Metanephros (tissue), 2 donors: ENCODE results near the gene CSTPP1. TPM values are rescaled to one million over a fixed set of nuclear protein-coding genes. Genes with fewer than 3 reads are reported as not detected.

Experiments
- small RNA-seq: library from RNA; depleted of rRNA; stranded (forward); fragments of <200 nt; gene quantifications from one replicate; pipeline ENCODE3, GENCODE V24; 2014; ENCODE audit warnings: low replicate concordance
- total RNA-seq: library from RNA; depleted of rRNA; stranded (reverse); fragments of >200 nt; gene quantifications from one replicate; pipeline ENCODE4 v1.2.3, GENCODE V29; 2014

Gene CSTPP1, protein sequence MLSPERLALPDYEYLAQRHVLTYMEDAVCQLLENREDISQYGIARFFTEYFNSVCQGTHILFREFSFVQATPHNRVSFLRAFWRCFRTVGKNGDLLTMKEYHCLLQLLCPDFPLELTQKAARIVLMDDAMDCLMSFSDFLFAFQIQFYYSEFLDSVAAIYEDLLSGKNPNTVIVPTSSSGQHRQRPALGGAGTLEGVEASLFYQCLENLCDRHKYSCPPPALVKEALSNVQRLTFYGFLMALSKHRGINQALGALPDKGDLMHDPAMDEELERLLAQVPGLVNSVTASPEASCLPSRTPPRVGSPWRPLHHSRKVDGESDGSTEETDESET
- total RNA-seq, result 37.1 TPM

DNA sequence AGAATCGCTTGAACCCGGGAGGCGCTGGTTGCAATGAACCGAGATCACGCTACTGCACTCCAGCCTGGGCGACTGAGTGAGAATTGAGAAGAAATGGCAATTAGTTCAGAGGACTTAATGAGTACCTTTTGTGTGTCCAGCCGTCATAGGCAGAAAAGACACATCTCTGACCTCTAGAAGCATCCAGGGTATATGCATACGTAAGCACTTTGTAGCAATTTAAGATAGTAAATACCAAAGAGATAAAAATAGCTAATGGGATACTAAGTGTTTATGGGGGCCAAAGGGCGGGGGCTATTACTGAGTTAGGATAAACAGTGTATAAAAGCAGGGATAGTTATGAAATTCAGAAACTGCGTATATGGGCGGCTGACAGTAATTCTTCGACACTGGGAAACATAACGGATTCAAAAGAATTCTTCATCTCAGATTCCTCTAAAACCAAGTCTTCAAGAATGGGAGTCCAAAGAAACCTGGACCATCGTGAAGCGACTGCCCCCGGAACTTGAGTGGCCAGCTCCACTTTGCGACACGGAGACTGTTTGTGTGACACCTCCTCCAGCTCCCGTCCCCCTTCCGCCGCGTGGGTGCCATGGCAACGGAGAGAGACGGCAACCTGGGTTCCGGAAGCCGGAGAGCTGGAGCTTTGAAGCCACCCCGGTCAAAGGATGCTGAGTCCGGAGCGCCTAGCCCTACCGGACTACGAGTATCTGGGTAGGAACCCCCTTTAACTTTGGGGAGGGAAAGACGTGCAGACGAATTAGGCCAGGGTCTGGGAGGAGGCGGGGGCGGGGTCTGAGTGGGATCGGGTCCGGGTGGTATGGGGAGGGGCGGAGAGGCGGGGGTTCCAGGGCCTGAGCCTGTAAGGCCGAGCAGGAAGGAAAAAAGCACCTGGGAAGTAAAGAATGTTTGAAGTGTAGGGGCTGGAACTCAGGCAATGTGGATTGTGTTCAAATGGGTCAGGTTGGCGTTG, at the start of gene CSTPP1:
Gene CSTPP1, plus strand, starts transcription at position 624 of the 973 bp plus-strand sequence. Its CDS starts 45 bp downstream, at position 669.

DNA sequence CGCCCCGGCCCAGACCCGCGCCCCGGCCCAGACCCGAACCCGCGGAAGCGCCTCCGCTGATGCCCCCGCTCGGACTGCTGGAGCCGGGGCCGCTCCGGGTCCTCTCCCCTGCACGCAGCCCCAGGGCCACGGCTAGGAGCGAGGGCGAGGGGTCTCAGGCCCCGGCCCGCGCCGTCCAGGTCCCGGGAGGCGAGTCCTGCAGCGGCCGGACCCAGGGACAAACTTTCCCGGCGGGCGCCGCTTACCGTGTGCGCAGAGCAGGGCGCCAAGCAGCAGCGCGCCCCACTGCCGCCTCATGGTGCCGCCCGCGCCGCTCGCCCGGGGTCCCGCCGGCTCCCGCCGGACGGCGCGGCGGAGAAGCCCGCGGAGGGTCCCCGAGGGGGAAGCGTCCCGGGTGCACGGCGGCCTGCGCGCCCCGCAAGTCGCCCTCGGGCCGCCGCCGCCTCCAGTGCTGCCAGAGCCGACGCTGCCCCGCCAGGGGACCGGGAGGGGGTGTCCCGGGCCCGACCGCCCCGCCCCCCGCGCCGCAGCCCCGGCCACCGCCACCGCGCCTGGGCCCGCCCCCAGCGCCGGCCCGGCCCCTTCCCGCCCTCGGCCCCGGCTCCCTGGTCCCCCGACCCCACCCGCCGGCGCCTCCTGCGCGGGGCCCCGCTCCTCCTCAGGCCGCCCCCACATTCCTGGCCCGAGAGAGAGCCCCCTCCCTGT, 18.3 kb upstream of the CSTPP1 start, which contains the start of gene LRP4:
Gene LRP4, minus strand, starts transcription at position 468 of the 705 bp plus-strand sequence. Its CDS starts 171 bp downstream, at position 297.

DNA sequence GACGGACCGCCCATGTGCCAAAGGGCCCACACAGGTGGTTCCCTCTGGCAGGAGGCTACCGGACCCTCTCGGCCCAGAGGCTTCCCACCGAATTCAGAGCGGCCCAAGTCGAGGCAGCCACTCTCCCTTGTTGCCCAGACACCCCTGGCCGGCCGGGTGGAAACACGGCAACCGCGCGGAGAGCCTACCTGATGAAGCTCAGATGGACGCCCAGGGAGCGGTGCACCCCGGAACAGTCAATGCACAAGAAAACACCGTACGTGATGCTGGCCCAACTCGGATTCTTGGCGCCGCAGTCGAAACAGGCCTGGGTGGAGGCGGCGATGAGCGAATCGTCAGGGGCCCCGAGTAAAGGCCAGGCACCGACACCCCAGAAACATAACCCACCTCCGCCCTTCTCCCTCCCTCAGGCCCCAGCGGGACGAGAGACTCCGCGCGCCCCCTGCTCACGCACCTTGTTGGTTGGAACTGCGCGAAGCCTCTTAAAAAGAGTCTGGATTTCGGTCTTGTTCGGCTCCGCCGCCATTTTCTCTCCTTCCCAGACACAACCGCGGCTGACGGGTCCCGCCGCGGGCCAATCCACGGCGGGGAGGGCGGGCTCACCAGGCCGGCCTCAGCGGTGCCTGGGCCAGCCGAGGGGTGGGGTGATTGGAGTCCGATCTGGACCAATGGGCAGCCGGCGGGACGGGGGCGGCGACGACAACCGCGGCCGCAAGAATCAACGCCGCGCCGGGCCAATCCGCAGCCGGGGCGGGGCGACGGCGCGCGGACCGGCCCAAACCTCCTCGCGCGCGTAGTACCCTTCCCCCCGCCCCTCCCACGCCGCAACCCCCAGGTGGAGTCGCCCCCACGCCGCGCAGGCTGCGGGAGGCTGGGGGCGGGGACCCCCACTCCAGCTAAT, 240.0 kb downstream of the CSTPP1 start, which contains the start of gene ARFGAP2:
Gene ARFGAP2, minus strand, starts transcription at position 552 of the 901 bp plus-strand sequence. Its CDS starts 26 bp downstream, at position 526.

DNA sequence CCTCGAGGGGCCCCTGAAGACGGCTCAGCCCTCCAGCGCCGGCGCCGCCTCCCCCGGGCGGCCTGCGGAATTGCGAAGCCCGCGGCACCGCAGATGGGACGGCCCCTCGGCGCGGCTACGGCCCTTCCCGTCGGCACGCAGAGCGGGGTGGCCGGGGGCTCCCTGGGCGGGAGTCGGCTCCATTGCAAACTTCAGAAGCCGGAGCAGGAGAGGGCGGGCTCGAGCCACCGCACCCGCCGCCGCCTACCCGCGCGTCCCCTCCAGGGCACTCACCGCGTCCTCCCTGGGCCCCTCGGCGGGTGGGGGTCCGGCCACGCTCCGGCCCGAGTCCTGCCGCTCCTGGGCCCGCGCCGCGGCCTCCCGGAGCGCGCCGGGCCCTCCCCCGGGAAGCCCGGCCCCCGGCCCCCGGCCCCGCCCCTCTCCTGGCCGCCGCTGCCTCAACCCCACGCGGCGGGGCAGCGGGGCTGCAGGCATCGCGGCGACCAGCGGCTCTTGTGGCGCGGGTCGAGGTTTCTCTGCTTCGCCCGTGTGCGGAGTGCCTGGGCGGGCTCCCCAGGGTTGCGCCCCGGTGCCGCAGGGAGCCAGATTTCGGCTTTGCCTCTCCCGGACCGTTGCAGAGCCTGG, 249.6 kb downstream of the CSTPP1 start, which contains the start of gene PACSIN3:
Gene PACSIN3, minus strand, starts transcription at position 359 of the 624 bp plus-strand sequence. CDS start 3,707 bp downstream, outside the sequence.

Small RNA genes lying within 50 kb of the gene (small RNA-seq; reads per million reads assigned to genes)
- gene MIR6745, result not detected

Other genes with a start within 250 kb of the CSTPP1 start
- gene ARHGAP1, start 236.1 kb upstream of the CSTPP1 start, total RNA-seq, result 36.0 TPM
- 5.4 TPM for gene ZNF408, start 235.7 kb upstream of the CSTPP1 start, total RNA-seq
- 0.35 TPM for gene F2, start 217.5 kb upstream of the CSTPP1 start, total RNA-seq
- 79.1 TPM for gene CKAP5, start 90.5 kb upstream of the CSTPP1 start, total RNA-seq
- gene LRP4, start 18.2 kb upstream of the CSTPP1 start, total RNA-seq, result 25.2 TPM
- gene ARFGAP2, start 240.1 kb downstream of the CSTPP1 start, total RNA-seq, result 122 TPM
- gene PACSIN3, start 249.7 kb downstream of the CSTPP1 start, total RNA-seq, result 52.4 TPM